Raji (cell line): ENCODE measurements around the gene PLIN3.

Experiments used
- POLR2A ChIP-seq: IDR thresholded peaks from 2 replicates; pipeline ENCODE4 v1.6.1; 2011; ENCODE audit warnings: low read depth, low read length, control low read depth; ENCODE audit not compliant: insufficient read depth

PLIN3 gene

GRCh38 chr19:4794971-4795370 is 72.5 kb downstream of the PLIN3 start:
- no peak for TF ChIP-seq POLR2A

GRCh38 chr19:4791183-4792018 is 76.1 kb downstream of the PLIN3 start, which contains the start of gene FEM1A:
FEM1A (plus strand) TSS chr19:4791734; CDS start chr19:4791855, 121 bp downstream.
- peak; percentile 75 for TF ChIP-seq POLR2A
